ENCODE data around the gene POC1B.

The POC1B gene

DNA sequence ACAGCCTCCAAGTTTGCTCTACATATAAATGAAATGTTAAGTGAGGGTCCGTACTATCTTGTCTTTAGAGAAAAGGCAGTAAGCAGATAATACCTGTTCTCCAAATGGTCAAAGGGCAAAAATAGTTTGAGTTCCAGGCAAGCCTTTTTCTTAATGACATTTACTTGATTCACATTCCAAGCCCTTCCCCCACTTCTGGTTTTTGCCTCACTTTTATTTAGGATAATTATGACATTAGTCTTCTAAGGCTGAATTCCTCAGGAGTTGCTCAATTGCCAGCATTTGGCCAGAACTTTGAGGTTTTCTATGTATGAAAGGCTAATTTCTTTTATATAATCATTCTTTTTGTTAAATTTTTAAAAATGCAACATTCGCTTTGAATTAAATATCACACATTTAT is 111.0 kb downstream of the POC1B start:
- no peak for DNase-seq

DNA sequence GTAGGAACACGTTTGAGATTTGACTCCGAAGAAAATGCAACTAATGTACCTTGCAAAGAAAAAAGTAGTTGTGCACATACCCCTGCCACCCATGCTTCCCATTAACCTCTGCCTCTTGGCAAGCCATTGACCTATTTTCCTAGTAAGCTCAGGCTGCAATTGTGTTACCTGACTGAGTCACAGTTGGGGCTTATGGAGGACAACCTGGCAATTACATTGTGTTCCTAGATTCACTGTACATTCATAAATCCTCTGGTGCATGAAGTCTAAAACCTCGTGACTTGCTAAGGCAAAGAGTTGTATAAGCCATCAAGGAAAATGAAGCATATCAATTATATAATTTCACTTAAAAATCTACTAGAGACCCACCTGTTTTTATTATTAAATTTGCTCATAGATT is 111.5 kb downstream of the POC1B start:
- no peak for DNase-seq

DNA sequence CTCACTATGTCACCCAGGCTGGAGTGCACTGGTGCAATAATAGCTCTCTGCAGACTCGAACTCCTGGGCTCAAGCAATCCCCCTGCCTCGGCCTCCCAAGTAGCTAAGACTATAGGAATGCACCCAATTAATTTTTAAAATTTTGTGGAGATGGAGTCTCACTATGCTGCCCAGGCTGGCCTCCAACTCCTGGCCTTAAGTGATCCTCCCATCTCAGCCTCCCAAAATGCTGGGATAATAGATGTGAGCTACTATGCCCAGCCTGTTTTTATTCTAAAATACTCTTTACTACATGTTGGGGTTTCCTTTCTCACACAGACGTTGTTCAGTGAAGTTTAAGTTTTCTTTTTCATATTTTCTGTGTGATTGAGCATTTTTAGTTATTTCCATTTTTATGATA is 112.6 kb downstream of the POC1B start:
- DNase-seq = no peak

DNA sequence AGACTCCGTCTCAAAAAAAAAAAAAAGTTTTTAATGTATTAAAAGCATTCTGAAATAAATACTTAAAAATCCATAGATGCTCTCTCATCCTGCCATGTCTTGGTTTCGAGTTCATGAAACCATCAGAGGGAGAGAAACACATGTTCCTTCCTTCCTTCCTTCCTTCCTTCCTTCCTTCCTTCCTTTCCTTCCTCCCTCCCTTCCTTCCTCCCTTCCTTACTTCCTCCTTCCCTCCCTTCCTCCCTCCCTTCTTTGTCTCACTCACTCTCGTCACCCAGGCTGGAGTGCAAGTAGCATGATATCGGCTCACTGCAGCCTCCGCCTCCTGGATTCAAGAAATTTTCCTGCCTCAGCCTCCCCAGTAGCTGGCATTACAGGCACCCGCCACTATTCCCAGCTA is 113.2 kb downstream of the POC1B start:
- DNase-seq = no peak

DNA sequence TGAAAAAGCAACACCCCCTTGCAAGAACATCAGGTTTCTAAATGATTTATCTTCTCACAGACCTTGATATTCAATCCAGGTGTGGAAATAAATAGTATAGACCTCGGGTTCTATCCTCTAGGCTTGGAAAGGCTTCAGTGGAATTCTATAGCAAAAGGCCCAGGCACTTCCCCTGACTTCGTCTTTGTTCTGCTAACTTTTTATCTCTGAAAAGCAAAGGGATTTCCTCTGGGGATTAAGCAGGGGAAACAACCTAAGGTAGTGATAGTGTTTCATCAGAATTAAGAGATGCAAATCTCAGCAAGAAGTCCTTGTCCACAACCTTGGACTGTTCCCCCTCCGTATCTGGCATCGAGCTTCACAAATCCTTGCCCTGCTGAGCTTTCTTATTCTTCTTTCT is 114.0 kb downstream of the POC1B start:
- no peak for DNase-seq

DNA sequence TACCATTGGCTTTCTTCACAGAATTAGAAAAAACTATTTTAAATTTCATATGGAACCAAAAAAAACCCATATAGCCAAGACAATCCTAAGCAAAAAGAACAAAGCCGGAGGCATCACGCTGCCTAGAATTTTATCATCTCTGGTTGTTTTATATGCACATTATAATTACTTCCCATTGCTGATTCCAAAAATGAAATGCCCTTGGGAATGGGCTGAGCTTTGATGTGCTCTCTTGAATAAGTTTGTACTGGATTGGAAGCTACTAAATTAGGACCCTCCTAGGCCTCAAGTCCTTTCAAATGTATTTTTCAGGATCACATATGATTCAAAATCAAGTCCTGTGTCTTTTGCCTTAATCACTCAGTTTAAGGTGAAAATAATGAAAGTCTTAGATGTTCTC is 114.6 kb downstream of the POC1B start:
- no peak for DNase-seq

DNA sequence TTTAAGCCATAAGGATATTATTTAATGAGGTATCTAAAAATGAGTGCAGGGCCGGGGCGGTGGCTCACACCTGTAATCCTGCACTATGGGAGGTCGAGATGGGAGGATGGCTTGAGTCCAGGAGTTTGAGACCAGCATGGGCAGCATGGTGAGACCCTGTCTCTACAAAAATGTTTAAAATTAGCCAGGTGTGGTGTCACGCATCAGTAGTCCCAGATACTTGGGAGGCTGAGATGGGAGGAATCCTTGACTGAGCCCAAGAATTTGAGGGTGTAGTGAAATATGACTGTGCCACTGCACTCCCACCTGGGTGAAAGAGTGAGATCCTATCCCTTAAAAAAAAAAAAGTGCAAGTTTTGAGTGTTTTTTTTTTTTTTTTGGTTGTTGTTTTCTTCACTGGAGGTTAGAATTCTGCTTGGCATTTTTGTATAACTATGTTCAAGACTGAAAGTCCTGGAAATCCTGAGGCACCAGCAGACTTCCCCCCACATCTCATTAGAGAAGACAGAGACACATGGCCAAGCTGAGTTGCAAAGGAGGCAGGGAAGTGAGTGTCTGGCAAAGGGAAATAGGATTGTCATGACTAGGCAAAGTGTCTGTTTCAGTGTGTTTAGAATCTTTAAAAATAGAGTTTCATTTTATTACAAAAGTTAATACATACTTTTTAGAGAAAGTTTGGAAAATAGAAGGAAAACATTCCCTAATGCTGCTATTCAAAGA is 120.1 kb downstream of the POC1B start:
- no peak for DNase-seq

DNA sequence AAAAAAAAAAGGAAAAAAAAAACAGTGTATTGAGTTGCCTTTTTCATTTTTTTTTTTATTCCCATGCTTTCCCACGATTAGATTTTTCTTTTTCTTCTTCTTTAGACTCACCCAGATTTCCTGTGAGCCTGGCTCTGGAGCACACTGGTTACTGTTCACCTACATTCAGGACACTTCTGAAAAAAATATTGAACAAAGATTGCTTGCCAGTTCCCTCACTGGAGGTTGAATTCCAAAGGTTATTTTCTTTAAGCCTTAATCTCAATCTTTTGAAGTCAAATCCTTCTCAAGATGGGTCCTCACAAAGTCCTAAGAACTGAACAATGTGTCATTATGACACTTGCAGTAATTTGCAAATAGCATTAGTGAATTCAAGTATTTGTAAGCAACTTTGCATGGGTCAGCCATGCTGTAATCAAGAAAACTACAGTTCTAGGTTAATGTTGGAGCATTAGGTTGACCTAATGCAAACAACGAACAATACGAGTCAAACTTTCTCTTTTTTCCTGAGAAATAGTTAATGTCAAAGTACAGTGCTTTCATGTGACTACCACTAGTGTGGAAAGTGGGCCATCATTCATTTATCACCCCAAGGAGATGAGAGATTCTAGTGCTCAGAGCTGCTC is 124.3 kb downstream of the POC1B start:
- no peak for DNase-seq

DNA sequence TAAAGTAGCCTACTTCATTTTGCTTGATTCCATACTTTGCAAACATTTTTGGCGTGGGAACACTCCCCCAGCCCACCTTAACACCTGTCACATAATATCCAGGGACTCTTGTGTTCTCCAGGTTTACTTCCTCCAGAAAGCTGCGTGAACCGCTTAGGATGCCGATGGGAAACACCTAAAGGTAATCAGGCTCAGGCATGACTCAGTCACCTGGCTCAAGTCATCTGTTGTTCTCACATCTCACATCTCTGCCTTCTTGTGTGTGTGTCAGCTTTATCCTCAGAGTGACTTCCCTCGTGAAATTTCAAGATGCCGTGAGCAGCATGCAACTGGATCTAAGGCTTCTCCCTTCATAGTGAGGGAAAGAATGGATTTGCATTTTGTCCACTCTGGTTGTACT is 125.4 kb downstream of the POC1B start:
- no peak for DNase-seq

DNA sequence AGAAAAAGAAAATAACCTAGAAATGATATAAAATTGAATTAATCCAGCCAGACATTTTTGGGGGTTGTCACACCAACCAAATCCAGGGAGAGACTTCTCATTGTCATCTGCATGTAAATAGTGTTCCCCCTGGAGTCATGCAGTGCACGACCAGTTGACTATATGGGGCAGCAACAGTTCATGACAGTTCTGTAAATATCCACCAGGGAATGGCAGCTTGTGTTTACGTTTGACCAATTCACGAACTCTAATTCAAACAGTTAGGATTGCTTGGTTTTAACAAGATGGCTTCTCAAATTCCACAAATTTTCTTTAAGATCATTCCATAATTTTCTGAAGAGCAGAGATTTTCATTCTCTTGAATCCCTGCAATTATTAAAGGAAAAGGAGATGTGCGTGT is 130.1 kb downstream of the POC1B start:
- DNase-seq = no peak

DNA sequence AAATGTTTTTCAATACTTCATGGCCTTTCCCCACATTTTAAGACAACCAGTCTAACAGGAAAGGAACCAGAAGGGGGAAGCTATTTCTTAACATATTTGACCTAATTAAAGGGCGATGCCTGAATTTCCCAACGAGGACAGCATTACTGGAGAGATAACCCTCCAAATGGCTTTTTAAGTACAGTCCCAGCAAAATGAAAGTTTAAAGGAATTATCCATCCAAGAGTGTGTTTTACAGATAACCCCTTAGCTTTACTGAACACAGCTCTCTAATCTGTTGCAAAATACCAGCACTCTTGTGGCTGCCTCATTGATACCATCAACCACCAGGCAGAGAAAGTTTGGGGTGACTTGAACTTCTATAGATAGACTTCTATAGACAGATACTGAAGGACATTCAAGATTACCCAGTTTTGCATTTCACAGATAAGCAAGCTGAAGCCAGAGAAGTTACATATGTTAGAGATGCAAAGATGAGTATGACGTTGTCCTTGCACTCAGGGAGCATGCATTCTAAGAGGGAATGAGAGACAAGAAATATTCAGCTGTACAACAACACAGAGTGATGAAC is 132.2 kb downstream of the POC1B start:
- no peak for DNase-seq

DNA sequence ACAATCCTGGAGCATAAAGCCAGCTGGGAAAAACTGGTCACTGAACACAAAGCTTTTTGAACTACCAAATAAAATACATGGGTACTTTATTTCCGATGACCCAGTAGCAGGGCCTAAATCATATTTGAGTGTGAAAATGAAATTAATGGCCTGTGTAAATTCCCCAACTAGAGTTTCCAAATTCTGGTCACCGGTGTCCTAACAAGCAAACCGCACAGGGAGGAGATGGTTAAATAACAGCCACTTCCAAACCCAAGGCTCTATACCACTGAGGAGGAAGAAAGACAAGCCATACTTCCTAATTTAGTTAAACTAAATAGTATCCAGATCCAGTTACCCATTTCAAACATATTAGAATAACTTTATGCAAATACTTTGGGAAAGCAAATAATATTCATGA is 133.5 kb downstream of the POC1B start:
- no peak for DNase-seq

DNA sequence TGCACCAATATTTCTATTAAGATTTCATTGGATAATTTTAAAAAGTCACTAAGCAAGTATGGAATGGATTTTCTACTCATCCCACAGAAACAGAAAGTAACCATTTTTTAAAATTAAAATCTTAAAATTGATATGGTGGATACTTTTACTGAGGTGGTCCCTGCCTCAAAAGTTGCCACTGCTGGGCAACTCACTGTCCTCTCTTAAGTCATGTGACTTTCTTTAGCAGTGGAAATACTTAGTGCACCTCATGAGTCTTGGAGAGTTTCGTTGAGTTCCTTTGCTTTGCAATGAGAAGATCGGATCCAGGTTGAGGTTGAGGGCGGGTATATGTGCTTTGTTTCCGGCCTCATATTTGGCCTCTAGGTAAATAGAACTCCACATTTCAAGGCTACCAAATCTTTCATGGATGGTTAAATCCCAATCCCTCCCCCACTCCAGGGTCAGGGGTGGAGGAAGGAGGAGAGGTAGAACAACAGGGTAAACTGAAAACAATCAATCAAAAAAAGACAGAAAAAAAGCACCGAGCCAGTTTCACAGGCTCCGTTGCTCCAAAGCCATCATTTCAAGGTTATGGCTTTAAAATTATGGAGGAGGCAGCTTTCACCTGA is 134.0 kb downstream of the POC1B start:
- DNase-seq = no peak

DNA sequence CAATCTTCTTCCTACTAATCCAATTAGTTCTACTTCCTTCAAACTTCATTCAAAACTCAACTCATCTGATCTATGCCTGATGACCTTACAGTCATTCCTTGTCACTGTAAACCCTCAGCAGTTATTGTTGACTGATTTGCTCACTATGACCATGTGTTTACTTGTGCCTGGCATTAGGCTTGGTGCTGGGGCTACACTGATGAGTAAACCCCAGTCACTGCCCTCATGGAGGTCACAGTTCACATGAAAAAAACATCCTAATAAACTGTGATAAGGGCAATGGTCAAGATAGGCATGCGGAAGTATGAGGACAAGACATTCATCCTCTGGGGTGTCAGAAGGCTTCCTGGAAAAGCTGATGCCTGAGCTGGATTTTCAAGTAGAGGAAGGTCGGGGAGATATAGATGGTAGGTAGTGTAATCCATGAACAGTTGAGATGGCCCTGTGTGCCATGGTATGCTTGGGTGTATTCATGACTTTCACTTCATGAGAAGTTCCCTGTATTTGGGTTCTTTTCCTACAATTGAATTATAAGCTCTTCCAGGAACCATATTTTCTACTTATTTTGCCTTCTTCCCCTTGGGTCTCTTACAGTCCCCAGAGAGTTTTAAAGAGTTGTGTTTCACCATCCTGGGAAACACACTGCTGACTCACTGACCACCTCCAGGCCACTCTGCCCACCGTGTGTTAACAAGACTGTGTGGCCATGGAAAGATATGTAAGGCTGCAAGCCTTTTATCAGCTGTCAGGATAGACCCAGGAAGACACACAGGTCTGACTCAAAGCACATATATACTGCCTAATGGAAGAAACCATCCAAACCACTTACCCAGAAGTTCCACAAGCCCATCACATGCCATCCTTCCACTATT is 134.8 kb downstream of the POC1B start:
- DNase-seq = no peak

DNA sequence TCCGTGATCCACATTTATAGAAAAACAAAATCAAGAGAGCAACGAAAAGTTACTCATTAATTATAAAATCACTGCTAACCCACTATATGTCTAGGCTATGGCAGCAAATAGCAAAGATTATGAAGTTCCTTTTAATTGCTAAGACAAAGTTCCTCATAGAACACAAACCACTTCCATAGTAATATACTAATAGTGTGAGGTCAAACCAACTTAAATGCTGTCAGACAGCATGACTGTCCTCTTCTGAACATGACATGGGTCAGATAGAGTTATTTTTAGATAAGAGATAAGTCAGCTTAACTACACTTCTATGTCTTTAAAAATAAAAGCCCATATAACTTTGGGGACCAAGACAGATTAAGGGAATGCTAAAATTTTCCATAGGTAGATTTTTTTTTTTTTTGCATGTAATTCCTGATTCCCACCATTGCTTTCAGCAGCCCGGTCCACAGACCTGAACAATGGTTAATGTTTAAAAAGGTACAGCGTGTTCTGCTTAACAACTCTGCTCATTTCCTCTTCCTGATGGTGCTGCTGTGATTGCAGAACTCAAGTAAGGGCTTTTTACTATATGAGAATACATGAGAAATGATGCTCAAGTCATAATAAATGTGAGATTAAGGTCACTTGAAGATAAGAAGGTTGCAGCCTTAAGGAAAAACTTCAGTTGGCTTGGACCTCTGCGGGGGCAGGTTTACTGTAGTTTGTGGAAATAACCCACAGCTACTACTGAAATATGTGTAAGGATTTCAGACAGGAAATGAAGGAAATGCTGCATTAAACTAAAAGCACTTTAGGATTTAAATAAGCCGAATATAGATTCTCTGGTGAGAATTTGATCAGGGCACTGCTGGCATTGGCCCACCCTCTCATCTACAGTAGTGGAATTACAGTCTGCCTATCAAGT is 135.8 kb downstream of the POC1B start:
- no peak for DNase-seq

DNA sequence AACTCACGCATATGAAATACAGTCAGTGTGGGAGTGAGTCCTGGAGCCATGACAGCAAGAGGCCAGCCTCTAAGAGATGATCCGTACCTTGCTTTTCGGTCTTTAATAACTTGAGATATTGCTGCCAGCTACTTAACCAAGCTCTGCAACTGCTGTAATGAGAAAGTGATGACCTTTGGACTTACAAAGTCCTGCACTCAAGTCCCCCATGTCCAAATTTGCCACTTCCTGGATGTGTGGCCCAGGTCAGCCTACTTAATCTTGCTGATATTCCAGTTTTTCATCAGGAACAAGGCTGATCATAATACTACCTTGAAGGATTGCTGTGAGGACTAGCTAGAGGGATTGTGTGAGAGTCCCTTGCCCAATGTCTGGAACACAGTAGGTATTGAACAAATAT is 139.7 kb downstream of the POC1B start:
- no peak for DNase-seq

DNA sequence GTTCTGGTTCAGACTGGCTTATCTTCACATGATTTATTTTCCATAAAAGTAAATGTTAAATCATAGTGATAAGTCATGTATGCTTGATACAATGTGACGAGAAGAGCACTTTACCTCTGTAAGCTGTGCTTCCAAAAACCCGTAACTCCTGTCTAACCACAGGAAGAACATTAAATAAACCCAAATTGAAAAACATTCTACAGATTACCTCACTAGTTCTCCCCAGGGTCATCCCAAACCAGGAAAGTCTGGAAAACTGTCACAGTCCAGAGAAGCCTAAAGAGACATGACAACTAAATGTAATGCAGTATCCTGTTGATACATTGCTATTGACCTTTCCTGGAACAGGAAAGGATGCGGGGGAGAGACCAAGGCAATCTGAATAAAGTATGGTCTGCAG is 141.0 kb downstream of the POC1B start:
- DNase-seq = no peak

DNA sequence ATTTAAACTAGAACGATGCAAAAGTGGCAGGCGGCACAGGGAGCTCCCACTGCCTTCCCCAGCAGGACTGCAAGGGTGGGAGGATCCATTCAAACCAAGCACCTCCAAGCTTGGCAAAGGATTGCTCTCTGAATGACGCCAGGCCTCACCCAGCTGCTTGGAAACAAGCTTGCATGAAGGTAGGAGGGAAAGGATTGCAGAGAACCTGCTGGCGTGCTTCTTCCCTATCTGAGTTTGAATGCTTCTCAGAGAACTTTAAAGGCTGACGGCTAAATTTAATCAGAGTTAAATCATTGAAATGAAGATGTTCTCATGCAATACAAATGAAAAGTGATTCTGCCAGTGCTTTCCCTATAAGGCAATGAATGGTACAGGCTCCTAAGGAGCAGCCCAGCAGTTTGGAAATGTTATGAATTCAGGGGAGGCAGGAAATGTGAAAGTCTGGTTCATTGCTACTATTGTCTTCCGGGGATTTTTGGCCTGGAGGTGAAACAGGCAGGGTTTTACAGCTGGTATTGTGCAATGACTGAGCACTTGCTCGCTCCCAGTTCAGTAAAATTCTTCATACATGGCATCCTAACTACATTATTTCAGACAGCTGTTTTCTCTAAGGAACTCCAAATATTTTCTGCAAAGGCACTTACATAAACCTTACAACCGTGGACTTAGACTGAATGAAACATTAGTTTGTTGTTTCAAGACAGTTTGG is 141.6 kb downstream of the POC1B start:
- no peak for DNase-seq

DNA sequence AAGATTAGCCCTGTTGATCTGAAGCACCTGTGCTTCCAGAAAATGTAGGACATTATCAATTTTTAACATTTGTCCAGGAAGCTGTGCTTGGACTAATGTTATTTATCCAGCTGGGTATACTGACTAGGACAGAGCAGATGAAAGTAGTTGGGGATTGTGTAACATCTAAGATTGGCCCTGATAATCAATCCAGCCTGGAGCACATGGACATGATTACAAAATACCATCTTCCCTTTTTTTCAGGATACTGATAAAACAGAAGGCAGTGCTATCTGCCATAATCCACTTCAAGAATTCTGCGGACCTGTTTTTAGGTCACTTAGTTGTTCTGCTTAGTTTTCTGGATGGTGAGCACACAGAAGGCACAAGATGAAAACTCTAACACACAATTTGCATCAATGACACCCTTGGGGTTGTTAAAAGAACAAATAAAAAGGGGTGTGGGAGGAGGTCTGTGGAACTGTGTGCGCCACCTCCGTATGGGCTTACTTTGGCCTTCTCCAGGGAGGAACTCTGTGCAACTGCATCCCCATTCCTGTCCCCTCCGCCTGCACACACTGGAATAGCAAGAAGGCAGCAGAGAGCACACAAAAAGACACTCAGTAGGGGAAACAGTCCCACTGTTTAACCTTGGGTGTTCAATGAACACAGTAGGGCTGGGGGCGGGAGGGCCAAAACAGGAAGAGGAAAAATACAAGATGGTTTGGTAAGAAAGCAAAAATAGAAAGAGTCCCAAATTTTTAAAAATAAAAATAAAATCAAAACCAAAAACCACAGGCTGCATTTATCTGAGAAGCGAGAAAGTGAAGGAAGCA is 142.4 kb downstream of the POC1B start:
- no peak for DNase-seq

DNA sequence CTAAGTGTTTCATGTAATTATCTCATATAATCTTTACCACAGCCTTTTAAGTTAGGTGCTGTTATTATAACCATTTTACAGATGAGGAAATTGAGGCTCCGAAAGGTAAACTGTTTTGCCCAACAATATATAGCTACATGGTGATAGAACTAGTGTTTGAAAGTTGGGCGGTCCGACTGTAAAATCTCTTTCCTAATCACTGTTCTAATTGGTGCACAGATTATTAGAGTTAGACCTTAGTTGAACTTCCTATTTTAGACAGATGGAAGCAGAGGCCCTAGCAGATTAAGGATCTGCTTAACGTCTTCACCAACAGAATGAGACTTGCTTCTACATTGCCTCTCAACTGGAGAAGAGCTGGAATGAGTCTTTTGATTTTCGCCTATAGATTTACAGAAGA is 143.5 kb downstream of the POC1B start:
- no peak for DNase-seq
